ENCODE data around the gene LEF1. TPM values are rescaled to one million over a fixed set of nuclear protein-coding genes. Genes with fewer than 3 reads are reported as not detected.

The LEF1 gene
- total RNA-seq, 1 donor from 2014 or later: 2.8 TPM

DNA sequence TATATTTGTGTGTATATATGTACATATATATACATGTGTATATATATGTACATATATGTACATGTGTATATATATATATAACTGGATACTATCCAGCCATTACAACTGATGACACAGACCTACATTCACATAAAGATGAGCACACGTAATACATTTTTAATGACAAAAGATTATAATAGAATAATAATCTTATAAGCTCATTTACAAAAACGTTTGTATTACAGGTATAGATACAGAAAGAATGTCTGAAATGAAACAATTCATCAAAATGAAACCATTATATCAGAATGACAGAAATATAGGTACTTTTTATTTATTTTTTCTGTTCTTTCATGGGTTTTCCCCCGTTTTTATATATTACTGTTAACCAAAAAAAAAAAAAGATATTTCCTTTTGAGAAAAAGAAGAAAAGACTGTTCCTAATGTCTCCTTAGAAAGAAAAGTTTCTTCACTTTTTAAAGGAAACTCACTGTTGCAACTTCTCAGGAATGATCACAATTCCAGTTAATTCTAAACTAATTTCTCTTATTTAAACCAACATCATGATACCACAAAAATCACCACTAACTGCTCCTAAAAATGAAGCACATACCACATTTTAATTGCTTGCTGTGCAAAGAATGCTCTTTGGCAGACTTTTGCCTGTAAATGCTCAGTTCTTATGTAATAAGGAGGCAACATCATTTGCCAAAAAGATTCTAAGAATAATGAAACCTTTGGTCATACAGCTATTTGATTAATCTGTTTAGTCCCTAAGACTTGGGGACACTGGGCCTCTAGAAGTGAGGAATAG, 18.9 kb downstream of the LEF1 start:
- Mint-ChIP-seq H3K36me3 (ENCODE audit: low read depth) (peaks cover 2% of the 10 kb centered on the region), H3K4me3 (ENCODE audit: unreplicated experiment) (no peak overlapping the region), H3K9me3 (ENCODE audit: low read depth) (no peaks in the 10 kb centered on the region), H3K27me3 (ENCODE audit: low read depth) (no peaks in the 10 kb centered on the region), H3K4me1 (ENCODE audit: low read depth) (peaks cover 14% of the 10 kb centered on the region), H3K27ac (ENCODE audit: unreplicated experiment) (peak overlapping the region; percentile 76)
- no peak for TF ChIP-seq CTCF (IDR thresholded peaks at IDR 0.05)
- no peak for DNase-seq (ENCODE audit: low spot score)

DNA sequence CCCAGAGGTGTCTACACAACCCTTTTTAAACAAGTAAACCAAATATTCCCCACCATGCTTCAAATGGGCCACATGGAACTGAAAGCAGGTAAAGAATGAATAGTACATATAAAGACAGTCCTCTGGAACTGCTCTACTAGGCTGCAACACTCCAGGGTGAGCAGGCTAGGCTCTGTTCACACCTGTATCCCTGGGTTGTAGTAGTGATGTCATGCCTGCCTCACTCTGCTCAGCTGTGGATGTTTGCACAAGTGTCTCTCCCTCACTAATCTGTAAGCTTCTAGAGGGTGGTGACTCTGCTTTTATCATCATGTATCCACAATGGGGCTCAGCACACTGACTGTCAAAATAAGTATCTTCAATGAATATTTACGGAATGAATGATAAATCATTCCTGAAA, 20.4 kb downstream of the LEF1 start:
- H3K4me3 Mint-ChIP-seq (ENCODE audit: unreplicated experiment): no peak overlapping the region
- H3K27me3 Mint-ChIP-seq (ENCODE audit: low read depth): no peaks in the 10 kb centered on the region
- no peak for TF ChIP-seq CTCF (IDR thresholded peaks at IDR 0.05)
- no peak overlapping the region for H3K27ac Mint-ChIP-seq (ENCODE audit: unreplicated experiment)
- H3K9me3 Mint-ChIP-seq (ENCODE audit: low read depth): no peaks in the 10 kb centered on the region
- peaks cover 19% of the 10 kb centered on the region for H3K4me1 Mint-ChIP-seq (ENCODE audit: low read depth)
- DNase-seq (ENCODE audit: low spot score): no peak
- H3K36me3 Mint-ChIP-seq (ENCODE audit: low read depth): peaks cover 2% of the 10 kb centered on the region

DNA sequence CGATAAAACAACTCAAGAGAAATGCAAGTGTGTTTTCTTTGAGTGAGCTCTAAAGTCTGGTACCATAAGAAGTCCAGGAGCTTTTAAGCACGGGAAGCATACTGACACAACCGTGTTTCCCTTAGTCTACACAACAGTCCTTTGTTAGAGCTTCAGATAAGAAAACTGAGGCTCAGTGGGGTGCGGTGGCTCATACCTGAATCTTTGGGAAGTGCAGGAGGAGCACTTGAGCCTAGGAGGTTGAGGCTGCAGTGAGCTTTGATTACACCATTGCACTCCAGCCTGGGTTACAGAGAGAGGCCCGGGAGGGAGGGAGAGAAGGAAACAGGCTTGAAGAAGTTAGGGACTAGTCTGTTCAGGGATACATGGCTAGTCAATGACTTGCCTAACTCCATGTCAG, 21.9 kb downstream of the LEF1 start:
- H3K27ac Mint-ChIP-seq (ENCODE audit: unreplicated experiment): no peak overlapping the region
- TF ChIP-seq CTCF (IDR thresholded peaks at IDR 0.05): no peak

DNA sequence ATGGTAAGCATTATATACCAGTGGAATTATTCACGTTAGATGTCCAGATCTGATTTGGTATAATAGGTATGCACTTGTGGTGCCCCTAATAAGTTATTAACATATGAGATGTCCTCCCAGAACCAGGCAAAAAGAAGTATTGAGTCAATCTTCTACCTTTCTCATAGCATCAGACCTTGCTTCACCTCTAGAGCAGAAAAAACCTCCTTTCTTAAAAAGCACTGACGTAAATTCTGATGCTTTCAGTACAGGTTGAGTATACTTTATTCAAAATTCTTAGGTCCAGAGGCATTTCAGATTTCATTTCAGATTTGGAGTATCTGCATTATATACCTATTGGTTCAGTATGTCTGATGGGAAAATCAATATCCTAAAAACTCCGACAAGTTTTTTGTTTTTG, 22.4 kb downstream of the LEF1 start:
- TF ChIP-seq CTCF (IDR thresholded peaks at IDR 0.05): no peak
- no peak overlapping the region for H3K4me3 Mint-ChIP-seq (ENCODE audit: unreplicated experiment)
- H3K4me1 Mint-ChIP-seq (ENCODE audit: low read depth): peaks cover 19% of the 10 kb centered on the region
- H3K27me3 Mint-ChIP-seq (ENCODE audit: low read depth): no peaks in the 10 kb centered on the region
- no peak for DNase-seq (ENCODE audit: low spot score)
- H3K9me3 Mint-ChIP-seq (ENCODE audit: low read depth): no peaks in the 10 kb centered on the region
- no peaks in the 10 kb centered on the region for H3K36me3 Mint-ChIP-seq (ENCODE audit: low read depth)
- H3K27ac Mint-ChIP-seq (ENCODE audit: unreplicated experiment): no peak overlapping the region

More for the DNA sequence above, 21.9 kb downstream of the LEF1 start:
- Mint-ChIP-seq H3K9me3 (ENCODE audit: low read depth) (no peaks in the 10 kb centered on the region), H3K4me1 (ENCODE audit: low read depth) (peaks cover 19% of the 10 kb centered on the region), H3K36me3 (ENCODE audit: low read depth) (no peaks in the 10 kb centered on the region), H3K27me3 (ENCODE audit: low read depth) (no peaks in the 10 kb centered on the region), H3K4me3 (ENCODE audit: unreplicated experiment) (no peak overlapping the region)
- no peak for DNase-seq (ENCODE audit: low spot score)

DNA sequence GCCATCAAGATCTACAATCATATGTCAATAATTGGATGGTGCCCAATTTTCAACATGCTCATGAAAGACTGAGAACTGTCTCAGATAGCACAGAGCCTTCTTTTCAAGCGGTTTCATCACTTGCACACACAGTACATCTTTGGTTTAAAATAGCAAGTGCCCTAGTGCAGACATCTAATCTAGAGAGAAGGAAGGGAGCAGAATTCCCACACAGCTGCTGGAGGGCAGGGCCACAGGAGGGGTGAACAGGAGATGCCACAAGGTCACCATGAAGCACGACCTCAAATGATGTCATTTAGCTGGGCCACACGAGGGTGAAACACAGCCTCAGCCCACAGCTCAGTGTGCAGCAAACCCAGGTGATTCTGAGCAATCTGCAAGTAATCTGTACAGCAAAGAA, 24.3 kb downstream of the LEF1 start:
- Mint-ChIP-seq H3K27me3 (ENCODE audit: low read depth) (no peaks in the 10 kb centered on the region), H3K4me1 (ENCODE audit: low read depth) (peaks cover 16% of the 10 kb centered on the region), H3K9me3 (ENCODE audit: low read depth) (no peaks in the 10 kb centered on the region), H3K4me3 (ENCODE audit: unreplicated experiment) (no peak overlapping the region), H3K27ac (ENCODE audit: unreplicated experiment) (no peak overlapping the region), H3K36me3 (ENCODE audit: low read depth) (no peaks in the 10 kb centered on the region)
- no peak for TF ChIP-seq CTCF (IDR thresholded peaks at IDR 0.05)
- DNase-seq (ENCODE audit: low spot score): no peak

All from chondrocyte (in vitro differentiated cells).